Duodenal mucosa (tissue), 2 donors: Measurements from ENCODE around the gene DNAH14.

ENCODE experiments used
- H3K27ac ChIP-seq: one replicate; pipeline ENCODE4 v1.7.0; 2013; ENCODE audit warnings: low read depth, low read length
- H3K27me3 ChIP-seq, 2 donors: one replicate each; pipeline ENCODE4 v1.7.0; 2013; ENCODE audit warnings: low read length in 2 of 2, control low read depth in 1 of 2; ENCODE audit not compliant: insufficient read depth in 2 of 2, control insufficient read depth in 1 of 2
- H3K36me3 ChIP-seq, 2 donors: one replicate each; pipeline ENCODE4 v1.7.0; 2013; ENCODE audit warnings: low read length in 2 of 2, control low read depth in 1 of 2; ENCODE audit not compliant: insufficient read depth in 2 of 2, control insufficient read depth in 1 of 2
- H3K4me1 ChIP-seq, 2 donors: one replicate each; pipeline ENCODE4 v1.7.0; 2013; ENCODE audit warnings: low read length in 2 of 2, control low read depth in 1 of 2; ENCODE audit not compliant: insufficient read depth in 2 of 2, control insufficient read depth in 1 of 2
- H3K4me3 ChIP-seq, 2 donors: one replicate each; pipeline ENCODE4 v1.7.0; 2013; ENCODE audit warnings: low read length in 2 of 2, low read depth in 1 of 2
- H3K9ac ChIP-seq, 2 donors: one replicate each; pipeline ENCODE4 v1.7.0; 2013; ENCODE audit warnings: low read length in 2 of 2, low read depth in 1 of 2
- H3K9me3 ChIP-seq, 2 donors: one replicate each; pipeline ENCODE4 v1.7.0; 2013; ENCODE audit warnings: low read length in 2 of 2, control low read depth in 1 of 2; ENCODE audit not compliant: control insufficient read depth in 1 of 2

Gene DNAH14

GRCh38 chr1:225427235-225428067 lies 498.0 kb downstream of the DNAH14 start, which contains the start of gene LBR:
Gene LBR (minus strand): TSS chr1:225428038. CDS start chr1:225424075, 3,963 bp downstream.
- H3K9ac ChIP-seq: peak within 1 kb of the TSS; percentile 90 to 99
- H3K9me3 ChIP-seq: no peaks in the 10 kb centered on the region
- peaks cover 42 to 47% of the 10 kb centered on the region in 2 donors for H3K4me1 ChIP-seq
- no peaks in the 10 kb centered on the region for H3K36me3 ChIP-seq
- peak within 1 kb of the TSS; percentile 84 to 92 for H3K4me3 ChIP-seq
- peak within 1 kb of the TSS; percentile 90 for H3K27ac ChIP-seq
- no peaks in the 10 kb centered on the region for H3K27me3 ChIP-seq

- peak overlapping the region; percentile 90 for H3K27ac ChIP-seq
- H3K4me3 ChIP-seq: peak overlapping the region; percentile 84 to 92
- H3K27me3 ChIP-seq: no peaks in the 10 kb centered on the region
- no peaks in the 10 kb centered on the region for H3K36me3 ChIP-seq
- H3K9ac ChIP-seq: peak overlapping the region; percentile 90 to 99
- H3K4me1 ChIP-seq: peaks cover 34 to 39% of the 10 kb centered on the region in 2 donors
- H3K9me3 ChIP-seq: no peaks in the 10 kb centered on the region
These were observed 498.8 kb downstream of the DNAH14 start for GRCh38 chr1:225428068-225428880.

GRCh38 chr1:225428881-225429455 lies 499.5 kb downstream of the DNAH14 start:
- Histone ChIP-seq H3K9ac (peak overlapping the region; percentile 90 to 99), H3K27me3 (no peaks in the 10 kb centered on the region), H3K27ac (no peak overlapping the region), H3K4me3 (peak overlapping the region; percentile 84 to 92), H3K4me1 (peaks cover 27 to 32% of the 10 kb centered on the region in 2 donors), H3K36me3 (no peaks in the 10 kb centered on the region), H3K9me3 (no peaks in the 10 kb centered on the region)

GRCh38 chr1:225430301-225430700 lies 500.8 kb downstream of the DNAH14 start:
- no peak overlapping the region for H3K9ac ChIP-seq
- H3K36me3 ChIP-seq: no peaks in the 10 kb centered on the region
- H3K4me3 ChIP-seq: no peak overlapping the region
- H3K27ac ChIP-seq: no peak overlapping the region
- no peaks in the 10 kb centered on the region for H3K9me3 ChIP-seq
- H3K4me1 ChIP-seq: peaks cover 13 to 19% of the 10 kb centered on the region in 2 donors
- no peaks in the 10 kb centered on the region for H3K27me3 ChIP-seq

GRCh38 chr1:225431081-225431863 lies 501.8 kb downstream of the DNAH14 start:
- Histone ChIP-seq H3K4me3 (no peak overlapping the region), H3K27ac (no peak overlapping the region), H3K9ac (no peak overlapping the region), H3K9me3 (no peaks in the 10 kb centered on the region), H3K27me3 (no peaks in the 10 kb centered on the region), H3K36me3 (no peaks in the 10 kb centered on the region), H3K4me1 (peaks cover 4 to 17% of the 10 kb centered on the region in 2 donors)

GRCh38 chr1:225434046-225434445 lies 504.6 kb downstream of the DNAH14 start:
- H3K9ac ChIP-seq: no peak overlapping the region
- H3K27me3 ChIP-seq: no peaks in the 10 kb centered on the region
- peaks cover 0 to 19% of the 10 kb centered on the region in 2 donors for H3K4me1 ChIP-seq
- no peaks in the 10 kb centered on the region for H3K9me3 ChIP-seq
- H3K27ac ChIP-seq: no peak overlapping the region
- H3K36me3 ChIP-seq: no peaks in the 10 kb centered on the region
- no peak overlapping the region for H3K4me3 ChIP-seq

- no peak overlapping the region for H3K4me3 ChIP-seq
- H3K9ac ChIP-seq: no peak overlapping the region
- H3K27me3 ChIP-seq: no peaks in the 10 kb centered on the region
- H3K36me3 ChIP-seq: no peaks in the 10 kb centered on the region
- no peaks in the 10 kb centered on the region for H3K9me3 ChIP-seq
- H3K27ac ChIP-seq: no peak overlapping the region
- H3K4me1 ChIP-seq: peaks cover 3 to 22% of the 10 kb centered on the region in 2 donors
These were observed 505.6 kb downstream of the DNAH14 start for GRCh38 chr1:225435076-225435475.

- Histone ChIP-seq H3K4me1 (peaks cover 3 to 26% of the 10 kb centered on the region in 2 donors), H3K36me3 (no peaks in the 10 kb centered on the region), H3K9me3 (no peaks in the 10 kb centered on the region), H3K27me3 (no peaks in the 10 kb centered on the region), H3K4me3 (no peak overlapping the region), H3K9ac (no peak overlapping the region), H3K27ac (no peak overlapping the region)
These were observed 506.0 kb downstream of the DNAH14 start for GRCh38 chr1:225435487-225435886.

GRCh38 chr1:225435957-225436392 lies 506.5 kb downstream of the DNAH14 start:
- H3K4me1 ChIP-seq: peaks cover 8 to 31% of the 10 kb centered on the region in 2 donors
- no peaks in the 10 kb centered on the region for H3K36me3 ChIP-seq
- no peak overlapping the region for H3K9ac ChIP-seq
- H3K27me3 ChIP-seq: no peaks in the 10 kb centered on the region
- no peak overlapping the region for H3K4me3 ChIP-seq
- H3K9me3 ChIP-seq: no peaks in the 10 kb centered on the region
- no peak overlapping the region for H3K27ac ChIP-seq
